NCI-H446 treated with DMSO at 0.1 percent for 48 hours (cell line): ENCODE data around the gene TBKBP1.

Experiments
- DNase-seq: peaks from one replicate; lab custom pipeline; 2025; lab: John Stamatoyannopoulos, UW

Gene TBKBP1

GRCh38 chr17:47713980-47714700 is 20.2 kb downstream of the TBKBP1 start:
- DNase-seq = no peak

- DNase-seq = no peak
Measured at GRCh38 chr17:47714773-47715396, 20.9 kb downstream of the TBKBP1 start.

DNA sequence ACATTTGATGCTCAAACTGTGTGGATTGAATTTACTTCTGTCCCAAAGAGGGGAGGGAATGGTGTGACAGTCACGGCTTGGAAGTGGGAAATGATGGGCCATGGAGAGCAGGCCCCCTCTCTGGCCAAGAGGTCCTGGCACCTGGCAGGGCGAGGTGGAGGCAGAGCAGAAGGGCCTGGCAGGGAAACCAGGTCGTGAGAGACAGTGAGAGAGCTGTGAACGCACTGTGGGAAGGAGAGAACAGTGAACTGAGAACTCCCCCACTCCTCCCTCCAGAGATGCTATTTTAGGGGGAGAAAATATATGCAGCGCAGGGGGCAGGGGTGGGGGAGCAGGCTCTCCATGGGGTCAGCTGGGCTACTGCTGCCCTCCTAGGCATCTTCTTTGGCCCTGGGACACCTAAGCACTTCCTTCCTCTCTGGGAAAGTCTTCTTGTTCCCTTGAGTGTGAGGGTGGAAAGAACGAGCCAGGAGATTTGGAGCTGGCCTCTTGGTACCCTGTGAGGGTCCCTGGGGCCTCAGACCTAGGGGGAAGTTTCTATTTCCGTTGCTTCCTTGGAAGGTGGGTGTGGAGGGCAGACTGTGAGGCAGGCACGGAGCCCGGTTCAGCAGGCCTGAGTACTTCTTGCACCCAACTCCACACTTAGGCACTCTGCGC is 21.8 kb downstream of the TBKBP1 start:
- DNase-seq = no peak

DNA sequence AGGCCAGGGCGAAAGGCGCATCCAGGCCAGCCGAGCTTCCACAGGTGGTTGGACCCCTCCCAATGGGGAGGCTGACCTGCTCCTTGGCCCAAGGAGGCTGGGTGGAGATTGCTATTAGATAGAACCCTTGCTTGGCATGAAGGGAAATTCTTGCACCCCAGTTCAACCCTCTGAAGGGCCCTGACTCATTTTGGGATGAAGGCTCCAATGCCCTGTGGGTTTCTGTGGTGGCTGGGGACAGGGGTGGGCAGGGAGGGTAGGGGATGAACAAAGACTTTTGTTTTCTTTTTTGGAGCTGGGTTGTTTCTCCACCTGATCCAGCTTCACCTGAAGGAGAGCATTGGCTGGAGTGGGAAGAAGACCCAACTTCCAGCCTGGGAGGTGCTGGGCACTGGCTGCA is 22.4 kb downstream of the TBKBP1 start:
- no peak for DNase-seq

DNA sequence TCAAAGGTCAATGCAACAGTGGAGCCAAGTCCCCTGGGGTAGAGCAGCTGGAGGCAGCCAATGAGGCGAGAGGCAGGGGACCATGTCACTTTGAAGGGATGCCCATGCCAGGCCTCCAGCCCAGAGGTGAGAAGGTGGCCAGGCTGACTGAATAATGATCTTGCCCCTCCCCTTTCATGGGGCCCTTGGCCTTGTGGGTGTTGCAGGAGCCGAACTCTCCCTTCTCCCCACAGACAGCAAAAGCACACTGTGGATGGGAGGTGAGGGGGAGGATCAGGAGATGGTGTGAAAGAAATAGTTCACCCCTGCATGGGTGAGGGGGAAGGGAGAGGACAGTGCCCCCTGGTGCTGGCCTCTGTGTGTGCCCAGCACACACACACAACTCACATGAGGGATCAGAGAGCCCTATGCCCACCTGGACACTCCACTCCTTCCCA is 23.3 kb downstream of the TBKBP1 start:
- no peak for DNase-seq

GRCh38 chr17:47717979-47718621 is 24.1 kb downstream of the TBKBP1 start:
- DNase-seq = no peak

DNA sequence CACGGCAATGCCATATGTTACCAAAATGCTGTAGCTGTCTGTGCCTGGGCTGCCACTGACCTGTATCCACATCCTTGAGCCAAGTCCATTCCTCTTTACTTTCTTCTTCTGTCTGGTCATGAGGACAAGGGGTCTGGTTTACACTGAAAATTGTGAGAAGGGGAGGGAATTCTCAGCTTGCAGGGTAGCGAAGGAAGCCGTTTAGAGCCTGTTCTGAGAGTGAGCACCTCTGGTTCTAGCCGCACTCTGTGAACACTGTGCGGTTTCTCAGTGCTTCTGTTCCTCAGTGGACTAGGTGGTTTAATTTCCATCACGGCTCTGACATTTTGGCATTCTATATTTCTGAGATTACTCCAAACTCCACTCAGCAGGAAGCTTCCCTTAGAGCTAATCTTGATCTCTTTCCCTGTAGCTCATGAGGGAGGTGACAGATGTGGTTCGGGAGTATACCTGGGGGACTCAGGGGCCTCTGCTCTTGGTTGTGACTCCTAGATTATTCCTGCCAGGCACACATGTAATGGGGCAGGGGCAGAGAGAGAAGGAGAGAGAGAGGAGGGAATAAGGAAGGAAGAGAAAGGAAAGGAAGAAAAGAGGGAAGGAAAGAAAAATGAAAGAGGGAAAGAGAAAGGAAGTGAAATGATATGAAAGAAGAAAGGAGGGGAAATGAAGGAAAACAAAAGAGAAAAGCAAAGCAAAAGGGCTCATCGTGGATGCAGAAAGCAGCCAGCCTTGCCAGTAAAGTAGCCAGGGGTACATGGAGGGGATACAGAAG is 24.9 kb downstream of the TBKBP1 start:
- DNase-seq = no peak

GRCh38 chr17:47719411-47720152 is 25.6 kb downstream of the TBKBP1 start:
- no peak for DNase-seq

- DNase-seq = no peak
Measured at GRCh38 chr17:47720196-47720595, 26.2 kb downstream of the TBKBP1 start.

- DNase-seq = no peak
Measured at GRCh38 chr17:47720754-47721533, 27.0 kb downstream of the TBKBP1 start.

DNA sequence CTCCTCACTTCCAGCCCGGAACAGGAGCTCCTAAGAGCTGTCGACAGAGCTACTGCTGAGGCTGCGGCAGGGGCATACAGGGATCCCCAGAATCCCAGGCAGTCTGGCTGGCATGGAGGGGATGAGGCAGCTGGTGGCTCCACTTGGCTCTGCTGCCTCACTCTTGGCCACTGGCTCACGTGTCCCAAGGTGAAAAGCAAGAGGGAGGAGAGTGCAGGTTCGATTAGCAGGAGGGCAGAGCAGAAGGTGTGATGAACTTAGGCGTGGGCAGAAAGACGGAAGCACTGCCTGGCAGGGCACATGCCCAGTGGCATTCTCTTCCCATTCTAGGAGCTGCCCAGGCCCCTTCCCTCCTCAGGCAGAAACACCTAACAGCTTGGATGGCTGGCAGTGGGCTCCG is 27.8 kb downstream of the TBKBP1 start:
- DNase-seq = no peak

- DNase-seq = no peak
Measured at GRCh38 chr17:47724705-47725104, 30.7 kb downstream of the TBKBP1 start.

DNA sequence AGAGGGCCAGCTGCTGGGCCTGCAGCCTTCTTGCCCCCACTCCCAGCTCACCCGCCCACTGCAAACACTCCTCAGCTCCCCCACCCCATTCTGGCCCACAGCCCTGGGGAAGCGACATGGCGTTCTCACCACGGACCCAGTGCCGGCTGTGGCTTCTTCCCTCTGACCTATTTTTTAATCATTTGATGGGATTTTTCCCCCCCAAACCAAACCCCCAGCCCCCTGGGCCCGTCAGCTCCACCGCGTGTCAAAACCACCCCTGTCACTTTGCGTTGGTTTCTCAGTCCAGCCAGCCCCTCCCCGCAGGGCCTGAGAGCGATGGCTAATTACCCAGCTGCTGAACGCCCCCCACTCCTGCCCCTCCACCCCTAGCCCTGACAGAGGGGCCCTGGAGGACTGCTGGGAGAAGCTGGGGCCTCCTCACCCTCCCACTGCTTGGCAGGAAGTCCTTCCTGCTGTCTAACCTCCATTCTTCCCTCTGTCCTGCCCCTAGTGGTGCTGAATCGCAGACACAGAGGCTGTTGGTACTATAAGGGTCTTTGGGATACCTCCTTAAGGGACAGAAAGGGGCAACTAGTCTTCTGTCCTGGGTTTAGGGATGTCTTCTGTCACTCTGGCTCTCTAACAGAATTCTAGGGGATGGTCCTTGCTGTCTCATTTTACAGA is 31.6 kb downstream of the TBKBP1 start:
- no peak for DNase-seq

DNA sequence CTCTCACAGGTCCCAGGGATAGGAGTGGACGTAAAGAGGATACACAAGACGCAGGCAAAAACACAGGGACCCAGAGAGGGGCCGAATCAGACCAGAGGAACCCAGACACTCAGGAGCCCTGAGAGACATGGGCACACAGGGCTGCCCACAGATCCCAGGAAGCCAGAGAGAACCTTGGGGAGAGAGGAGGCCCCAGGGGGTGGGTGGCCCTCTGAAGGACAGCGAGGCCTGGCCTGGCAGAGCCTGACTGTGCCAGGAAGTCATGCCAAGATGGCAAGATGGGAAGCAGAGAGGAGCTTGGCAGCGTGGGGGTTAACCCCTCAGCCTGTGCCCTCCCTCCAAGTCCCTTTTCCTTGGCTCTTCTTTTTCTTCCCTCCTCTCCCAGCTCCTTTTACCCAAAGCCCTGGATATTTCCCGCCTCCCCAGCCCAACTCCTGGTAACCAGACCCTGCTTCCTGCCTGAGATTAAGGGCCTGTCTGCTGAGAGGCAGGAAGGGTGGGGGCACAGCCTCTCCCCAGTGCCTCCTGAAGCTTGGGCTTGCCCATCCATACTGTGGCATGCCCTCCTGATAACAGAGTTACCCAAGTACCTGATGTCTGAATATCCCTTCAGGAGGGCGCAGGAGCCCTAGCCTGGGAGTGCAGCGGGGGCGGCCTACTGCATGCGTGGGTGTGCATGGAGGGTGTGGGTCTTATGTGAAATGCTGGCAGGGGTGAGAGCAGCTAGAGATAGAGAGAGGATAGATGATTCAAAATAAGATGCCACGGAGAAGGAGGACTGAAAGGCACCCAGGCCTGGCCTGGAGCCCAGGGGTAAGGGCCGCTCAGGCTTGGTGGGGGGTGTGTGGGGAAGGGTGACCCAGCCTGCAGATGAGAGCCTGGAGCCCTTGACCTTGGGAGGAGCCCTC is 33.1 kb downstream of the TBKBP1 start:
- DNase-seq = no peak

- DNase-seq = no peak
Measured at GRCh38 chr17:47727704-47728036, 33.7 kb downstream of the TBKBP1 start.

- DNase-seq = no peak
Measured at GRCh38 chr17:47728214-47728877, 34.4 kb downstream of the TBKBP1 start.

- no peak for DNase-seq
Measured at GRCh38 chr17:47729476-47729875, 35.5 kb downstream of the TBKBP1 start.

- DNase-seq = no peak
Measured at GRCh38 chr17:47730681-47731080, 36.7 kb downstream of the TBKBP1 start.
